Measurements from ENCODE around the gene SWI5. TPM values are rescaled to one million over a fixed set of nuclear protein-coding genes. Genes with fewer than 3 reads are reported as not detected.
A peak's percentile ranks its signal among the peaks of the same experiment; 100 is the strongest.
"Not testable (repeated sequence)": the region's sequence is repeated elsewhere in the genome, so short reads cannot be mapped to it uniquely, and the experiment has no call there.

SWI5 gene
- 63.6 and 68.2 TPM in 2 replicates for total RNA-seq (2014; rRNA removed; shearing (Covaris generic))

- DNase-seq (ENCODE audit: low read depth), result peak; percentile 96
Measured at GRCh38 chr9:128276008-128276573, at the start of gene SWI5. SWI5 (plus strand) TSS chr9:128276276.

DNA sequence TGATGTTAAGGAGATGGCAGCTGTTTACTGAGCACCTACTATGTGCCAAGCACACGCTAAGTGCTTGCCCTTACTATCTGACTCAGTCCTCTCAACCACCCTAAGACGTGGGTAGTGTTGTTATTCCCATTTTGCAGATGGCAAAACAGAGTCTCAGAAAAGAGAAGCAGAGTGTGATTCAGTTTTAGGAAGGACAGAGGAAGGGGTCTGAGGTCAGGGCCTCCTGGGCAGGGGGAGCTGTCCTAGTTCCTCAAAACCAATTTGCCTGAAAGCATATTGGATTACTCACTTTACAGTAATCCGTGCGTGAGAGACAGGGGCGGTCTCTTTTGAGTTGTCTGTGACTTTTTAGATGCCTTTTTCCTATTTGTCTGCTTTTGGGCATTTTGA lies 49.7 kb upstream of the SWI5 start:
- no peak for DNase-seq (ENCODE audit: low read depth)

DNA sequence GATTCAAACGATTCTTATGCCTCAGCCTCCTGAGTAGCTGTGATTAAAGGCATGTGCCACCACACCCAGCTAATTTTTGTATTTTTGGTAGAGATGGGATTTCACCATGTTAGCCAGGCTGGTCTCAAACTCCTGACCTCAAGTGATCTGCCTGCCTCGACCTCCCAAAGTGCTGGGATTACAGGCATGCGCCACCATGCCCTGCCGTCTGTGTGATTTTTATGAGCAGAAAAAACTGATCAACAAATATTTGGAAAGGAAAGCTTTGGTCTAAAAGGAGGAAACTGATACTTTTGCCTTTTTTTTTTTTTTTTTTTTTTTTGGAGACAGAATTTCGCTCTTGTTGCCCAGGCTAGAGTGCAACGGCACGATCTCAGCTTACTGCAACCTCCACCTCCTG lies 45.2 kb upstream of the SWI5 start:
- not testable (repeated sequence) for DNase-seq (ENCODE audit: low read depth)

- no peak for DNase-seq (ENCODE audit: low read depth)
Measured at GRCh38 chr9:128231638-128232527, 44.2 kb upstream of the SWI5 start.

- no peak for DNase-seq (ENCODE audit: low read depth)
Measured at GRCh38 chr9:128232528-128233428, 43.3 kb upstream of the SWI5 start.

DNA sequence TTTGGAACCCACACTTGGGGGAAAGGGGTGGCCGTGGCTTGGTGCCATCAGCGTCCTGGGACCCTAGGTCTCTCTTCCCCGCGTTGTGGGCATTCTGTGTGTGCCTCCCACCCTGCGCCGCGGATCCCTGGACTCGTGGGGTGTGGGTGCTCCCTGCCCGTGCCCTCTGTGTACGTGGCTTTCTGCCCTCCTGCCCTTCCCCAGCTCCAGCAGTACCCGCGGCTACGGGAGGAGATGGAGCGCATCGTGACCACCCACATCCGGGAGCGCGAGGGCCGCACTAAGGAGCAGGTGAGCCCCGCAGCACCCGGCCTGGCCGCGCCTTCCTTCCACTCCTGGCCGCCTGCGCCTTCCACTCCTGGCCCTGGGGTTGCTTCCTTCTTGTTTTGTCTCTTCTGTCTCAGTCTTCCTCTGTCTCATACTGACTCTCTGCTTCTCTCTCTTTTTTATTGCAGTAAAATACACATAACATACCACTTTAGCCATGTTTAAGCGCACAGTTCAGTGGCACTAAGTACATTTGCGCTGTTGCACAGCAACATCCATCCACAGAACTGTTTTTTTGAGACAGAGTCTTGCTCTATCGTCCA lies 42.2 kb upstream of the SWI5 start:
- DNase-seq (ENCODE audit: low read depth), result no peak

GRCh38 chr9:128242124-128242523 lies 34.0 kb upstream of the SWI5 start:
- DNase-seq (ENCODE audit: low read depth), result no peak

DNA sequence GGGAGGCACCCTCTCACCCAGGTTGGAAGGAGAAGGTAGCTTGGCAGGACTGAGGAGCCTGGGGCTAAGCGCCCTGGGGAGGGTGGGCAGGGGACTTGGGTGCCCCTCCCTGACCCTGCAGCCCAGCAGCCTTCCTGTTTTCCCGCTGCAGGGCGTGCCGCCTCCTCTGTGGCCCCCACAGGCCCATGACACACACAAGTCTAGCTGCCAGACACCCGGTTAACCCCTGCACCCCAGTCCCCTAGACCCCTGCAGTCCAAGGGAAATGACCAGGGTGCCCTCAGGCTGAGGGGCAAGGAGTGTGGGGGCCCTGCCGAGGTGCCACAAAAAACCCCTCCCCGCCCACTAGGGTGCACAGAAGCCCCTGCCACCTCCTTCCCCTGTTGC lies 33.3 kb upstream of the SWI5 start:
- DNase-seq (ENCODE audit: low read depth), result peak; percentile 34

- peak; percentile 42 for DNase-seq (ENCODE audit: low read depth)
Measured at GRCh38 chr9:128243215-128244018, 32.7 kb upstream of the SWI5 start.

- no peak for DNase-seq (ENCODE audit: low read depth)
Measured at GRCh38 chr9:128244091-128244836, 31.8 kb upstream of the SWI5 start.

- DNase-seq (ENCODE audit: low read depth), result peak; percentile 92
Measured at GRCh38 chr9:128244837-128245231, 31.2 kb upstream of the SWI5 start.

DNA sequence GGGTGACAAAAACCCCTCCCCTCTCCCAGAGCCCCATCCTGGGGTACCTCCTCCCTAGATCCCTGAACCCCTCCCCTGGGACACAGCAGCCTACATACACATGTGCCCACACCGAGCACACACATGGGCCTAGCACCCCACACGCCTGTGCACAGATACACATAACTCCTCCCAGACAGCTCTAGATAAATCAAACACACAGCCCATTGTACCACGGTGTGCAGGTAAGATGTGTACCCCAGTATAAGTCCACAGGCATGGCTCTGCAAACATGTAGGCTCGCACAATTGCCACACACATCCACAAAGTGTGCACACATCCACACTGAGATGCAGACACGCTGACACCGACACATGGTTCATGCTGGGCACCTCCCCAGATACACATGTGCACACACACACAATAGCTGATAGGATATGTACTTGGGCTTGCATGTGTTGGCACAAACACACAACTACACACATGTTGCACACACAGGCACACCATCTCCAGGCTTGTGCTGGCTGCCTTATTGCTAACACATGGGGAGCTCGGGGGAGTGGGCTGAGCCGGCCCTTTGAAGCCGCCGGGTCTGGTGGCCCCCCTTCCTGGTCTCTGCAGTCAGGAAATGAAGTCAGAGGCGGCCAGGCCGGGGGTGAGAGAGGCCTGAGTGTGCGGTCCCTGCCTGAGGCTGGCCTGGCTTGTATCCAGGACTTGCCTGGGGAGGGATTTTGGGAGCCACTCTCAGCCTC lies 30.5 kb upstream of the SWI5 start:
- DNase-seq (ENCODE audit: low read depth), result peak; percentile 84

GRCh38 chr9:128246471-128246870 lies 29.6 kb upstream of the SWI5 start:
- DNase-seq (ENCODE audit: low read depth), result no peak

- DNase-seq (ENCODE audit: low read depth), result no peak
Measured at GRCh38 chr9:128247226-128247803, 28.8 kb upstream of the SWI5 start.

- DNase-seq (ENCODE audit: low read depth), result no peak
Measured at GRCh38 chr9:128249558-128249907, 26.5 kb upstream of the SWI5 start.

- DNase-seq (ENCODE audit: low read depth), result peak; percentile 32
Measured at GRCh38 chr9:128249908-128250838, 25.9 kb upstream of the SWI5 start.

GRCh38 chr9:128250839-128251731 lies 25.0 kb upstream of the SWI5 start:
- no peak for DNase-seq (ENCODE audit: low read depth)

Data from RPMI7951 (cell line).